NCI-H146 (cell line): Measurements from ENCODE around the gene SAMD4B.
"Not testable (repeated sequence)": the region's sequence is repeated elsewhere in the genome, so short reads cannot be mapped to it uniquely, and the experiment has no call there.

Experiments used
- DNase-seq: peaks from one replicate; lab custom pipeline; 2025; lab: John Stamatoyannopoulos, UW

SAMD4B gene

GRCh38 chr19:39314016-39314728, 28.0 kb upstream of the SAMD4B start:
- DNase-seq = no peak

GRCh38 chr19:39315933-39316332, 26.3 kb upstream of the SAMD4B start:
- no peak for DNase-seq

- no peak for DNase-seq
Observed at GRCh38 chr19:39316627-39317321, 25.4 kb upstream of the SAMD4B start.

- no peak for DNase-seq
Observed at GRCh38 chr19:39317476-39317875, 24.7 kb upstream of the SAMD4B start.

GRCh38 chr19:39318071-39318470, 24.1 kb upstream of the SAMD4B start:
- DNase-seq = no peak

- DNase-seq = no peak
Observed at GRCh38 chr19:39318690-39319089, 23.5 kb upstream of the SAMD4B start.

- no peak for DNase-seq
Observed at GRCh38 chr19:39319098-39319891, 22.9 kb upstream of the SAMD4B start.

- no peak for DNase-seq
Observed at GRCh38 chr19:39319892-39320248, 22.4 kb upstream of the SAMD4B start.

- DNase-seq = no peak
Observed at GRCh38 chr19:39321117-39321831, 20.9 kb upstream of the SAMD4B start.

- DNase-seq = no peak
Observed at GRCh38 chr19:39321832-39322176, 20.4 kb upstream of the SAMD4B start.

- DNase-seq = no peak
Observed at GRCh38 chr19:39324242-39324842, 17.9 kb upstream of the SAMD4B start.

- no peak for DNase-seq
Observed at GRCh38 chr19:39325778-39326665, 16.2 kb upstream of the SAMD4B start.

- DNase-seq = no peak
Observed at GRCh38 chr19:39327363-39328045, 14.7 kb upstream of the SAMD4B start.

- DNase-seq = peak; percentile 68
Observed at GRCh38 chr19:39328046-39328705, 14.0 kb upstream of the SAMD4B start.

GRCh38 chr19:39329948-39330347, 12.3 kb upstream of the SAMD4B start:
- DNase-seq = no peak

- no peak for DNase-seq
Observed at GRCh38 chr19:39332293-39332692, 9.9 kb upstream of the SAMD4B start.

GRCh38 chr19:39332738-39333137, 9.5 kb upstream of the SAMD4B start:
- DNase-seq = not testable (repeated sequence)

- DNase-seq = no peak
Observed at GRCh38 chr19:39333507-39333906, 8.7 kb upstream of the SAMD4B start.

GRCh38 chr19:39334444-39334976, 7.7 kb upstream of the SAMD4B start:
- DNase-seq = no peak

GRCh38 chr19:39335168-39335548, 7.1 kb upstream of the SAMD4B start:
- no peak for DNase-seq
